Keratinocyte (primary cell): ENCODE data around the gene SLCO3A1. TPM values are rescaled to one million over a fixed set of nuclear protein-coding genes. Genes with fewer than 3 reads are reported as not detected.

Source experiments
- DNase-seq: peaks from one replicate; pipeline ENCODE4 v3.0.0-alpha.2; 2011; ENCODE audit warnings: low read depth, missing footprints, low spot score
- FAIRE-seq: peaks from 2 replicates; lab custom pipeline; 2011; peaks lifted over from hg19 to GRCh38; lab: Jason Lieb, UNC
- H2AFZ ChIP-seq: 2 replicates; pipeline ENCODE4 v1.6.0; 2012; ENCODE audit warnings: low read length, control low read depth, inconsistent platforms; ENCODE audit not compliant: control insufficient read depth
- H3K27ac ChIP-seq: 2 replicates; pipeline ENCODE4 v1.5.1; 2011; ENCODE audit warnings: low read length; ENCODE audit not compliant: control insufficient read depth, insufficient read depth
- H3K27me3 ChIP-seq: 3 replicates; pipeline ENCODE4 v1.6.0; 2011; ENCODE audit warnings: low read length; ENCODE audit not compliant: control insufficient read depth, insufficient read depth; ENCODE audit errors: extremely low read depth
- H3K36me3 ChIP-seq, 2 experiments: 2 replicates in 1 of 2; 3 replicates in 1 of 2; pipeline ENCODE4 v1.5.1; 2011; ENCODE audit warnings: low read length in 2 of 2, mild to moderate bottlenecking in 1 of 2; ENCODE audit not compliant: control insufficient read depth in 2 of 2, insufficient read depth in 2 of 2; ENCODE audit errors: extremely low read depth in 1 of 2
- H3K4me1 ChIP-seq: 3 replicates; pipeline ENCODE4 v1.5.1; 2011; ENCODE audit warnings: low read length; ENCODE audit not compliant: control insufficient read depth, insufficient read depth; ENCODE audit errors: extremely low read depth
- H3K4me2 ChIP-seq: 3 replicates; pipeline ENCODE4 v1.6.0; 2011; ENCODE audit warnings: low read depth, low read length; ENCODE audit not compliant: control insufficient read depth, insufficient read depth; ENCODE audit errors: extremely low read depth
- H3K4me3 ChIP-seq, 3 experiments: fragments of 200-600 bp in 1 of 3; sonication (generic) in 1 of 3; 2 replicates in 2 of 3; 3 replicates in 1 of 3; pipeline ENCODE4 v1.5.1; 2011 to 2016; ENCODE audit warnings: low read length in 3 of 3, mild to moderate bottlenecking in 3 of 3, control low read depth in 2 of 3, inconsistent platforms in 1 of 3, low read depth in 1 of 3, mixed read lengths in 1 of 3, mixed run types in 1 of 3, moderate library complexity in 1 of 3; ENCODE audit not compliant: control insufficient read depth in 2 of 3, insufficient read depth in 2 of 3; ENCODE audit errors: extremely low read depth in 1 of 3
- H3K79me2 ChIP-seq: 2 replicates; pipeline ENCODE4 v1.6.0; 2012; ENCODE audit warnings: low read length; ENCODE audit not compliant: control insufficient read depth, insufficient read depth
- H3K9ac ChIP-seq: 3 replicates; pipeline ENCODE4 v1.6.0; 2011; ENCODE audit warnings: low read length; ENCODE audit not compliant: control insufficient read depth, insufficient read depth; ENCODE audit errors: extremely low read depth
- H3K9me1 ChIP-seq: 3 replicates; pipeline ENCODE4 v1.6.0; 2011; ENCODE audit warnings: low read length; ENCODE audit not compliant: control insufficient read depth, insufficient read depth; ENCODE audit errors: extremely low read depth
- H3K9me3 ChIP-seq: 2 replicates; pipeline ENCODE4 v1.5.1; 2012; ENCODE audit warnings: low read depth, low read length; ENCODE audit not compliant: control insufficient read depth
- H4K20me1 ChIP-seq: 3 replicates; pipeline ENCODE4 v1.6.0; 2011; ENCODE audit warnings: low read length; ENCODE audit not compliant: control insufficient read depth, insufficient read depth; ENCODE audit errors: extremely low read depth
- EZH2 ChIP-seq: IDR thresholded peaks from one replicate; pipeline ENCODE4 v1.6.1; 2012; ENCODE audit warnings: inconsistent platforms, mild to moderate bottlenecking, low read length, moderate library complexity
- dilution Hi-C: fragments of 300-500 bp; cut with MboI; formaldehyde crosslinking; loops from one replicate; pipeline ENCODE4 v1.7.0; 2020; ENCODE audit warnings: low sequenced_read_pairs; ENCODE audit not compliant: extremely low pct_ligation_motif_present
- polyA plus RNA-seq, 5 experiments: library from polyadenylated mRNA; depleted of rRNA in 3 of 5; stranded (reverse) in 3 of 5; stranded (forward) in 1 of 5; unstranded in 1 of 5; fragments of >200 nt; gene quantifications; 1 replicate in 1 of 5; 2 replicates in 3 of 5; 3 replicates in 1 of 5; pipeline versions ENCODE4 v1.2.1 to v1.2.3, GENCODE V29; 2011 to 2012; ENCODE audit warnings: missing spikeins in 2 of 5, low read depth in 1 of 5, low replicate concordance in 1 of 5
- TF ChIP-seq, protein P1 (sequence below), 3 experiments: IDR thresholded peaks in 1 of 3; conservative IDR thresholded peaks in 1 of 3; optimal IDR thresholded peaks in 1 of 3; 2 replicates in 2 of 3; 3 replicates in 1 of 3; pipeline versions ENCODE3 to v1.5.1; 2011; ENCODE audit warnings: low read length in 3 of 3, mild to moderate bottlenecking in 3 of 3, moderate library complexity in 2 of 3, control low read depth in 1 of 3, inconsistent platforms in 1 of 3; ENCODE audit not compliant: insufficient read depth in 2 of 3; ENCODE audit errors: extremely low read depth in 1 of 3

Gene SLCO3A1
- polyA plus RNA-seq, 1 donor (not counting 4 experiments of a cell fraction or from before 2014, with no cell fraction given): 21.3 TPM

GRCh38 chr15:92152983-92153382, 299.5 kb downstream of the SLCO3A1 start:
- peaks cover 3% of the 10 kb centered on the region for H3K4me1 ChIP-seq
- no peak overlapping the region for H3K27ac ChIP-seq
- H2AFZ ChIP-seq: no peak overlapping the region
- H4K20me1 ChIP-seq: no peaks in the 10 kb centered on the region
- dilution Hi-C loops: no loop called here
- no peaks in the 10 kb centered on the region for H3K9me3 ChIP-seq
- no peak overlapping the region for H3K4me2 ChIP-seq
- no peak overlapping the region for H3K9ac ChIP-seq
- H3K9me1 ChIP-seq: no peaks in the 10 kb centered on the region
- DNase-seq (no peak), FAIRE-seq (no peak)
- peaks cover 0 to 5% of the 10 kb centered on the region in 2 experiments for H3K36me3 ChIP-seq
- H3K4me3 ChIP-seq: no peak overlapping the region
- no peak for TF ChIP-seq EZH2
- TF ChIP-seq, protein P1, sequence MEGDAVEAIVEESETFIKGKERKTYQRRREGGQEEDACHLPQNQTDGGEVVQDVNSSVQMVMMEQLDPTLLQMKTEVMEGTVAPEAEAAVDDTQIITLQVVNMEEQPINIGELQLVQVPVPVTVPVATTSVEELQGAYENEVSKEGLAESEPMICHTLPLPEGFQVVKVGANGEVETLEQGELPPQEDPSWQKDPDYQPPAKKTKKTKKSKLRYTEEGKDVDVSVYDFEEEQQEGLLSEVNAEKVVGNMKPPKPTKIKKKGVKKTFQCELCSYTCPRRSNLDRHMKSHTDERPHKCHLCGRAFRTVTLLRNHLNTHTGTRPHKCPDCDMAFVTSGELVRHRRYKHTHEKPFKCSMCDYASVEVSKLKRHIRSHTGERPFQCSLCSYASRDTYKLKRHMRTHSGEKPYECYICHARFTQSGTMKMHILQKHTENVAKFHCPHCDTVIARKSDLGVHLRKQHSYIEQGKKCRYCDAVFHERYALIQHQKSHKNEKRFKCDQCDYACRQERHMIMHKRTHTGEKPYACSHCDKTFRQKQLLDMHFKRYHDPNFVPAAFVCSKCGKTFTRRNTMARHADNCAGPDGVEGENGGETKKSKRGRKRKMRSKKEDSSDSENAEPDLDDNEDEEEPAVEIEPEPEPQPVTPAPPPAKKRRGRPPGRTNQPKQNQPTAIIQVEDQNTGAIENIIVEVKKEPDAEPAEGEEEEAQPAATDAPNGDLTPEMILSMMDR (optimal IDR thresholded peaks at IDR 0.05 in 1 of 3, IDR thresholded peaks at IDR 0.05 in 1 of 3, conservative IDR thresholded peaks at IDR 0.05 in 1 of 3; ENCODE audit: extremely low read depth in 1 of 3, insufficient read depth in 2 of 3, low read length in 3 of 3): no peak
- H3K27me3 ChIP-seq: no peaks in the 10 kb centered on the region
- H3K79me2 ChIP-seq: no peaks in the 10 kb centered on the region

GRCh38 chr15:92153620-92154019, 300.1 kb downstream of the SLCO3A1 start:
- TF ChIP-seq EZH2: no peak
- TF ChIP-seq, protein P1 (optimal IDR thresholded peaks at IDR 0.05 in 1 of 3, IDR thresholded peaks at IDR 0.05 in 1 of 3, conservative IDR thresholded peaks at IDR 0.05 in 1 of 3; ENCODE audit: extremely low read depth in 1 of 3, insufficient read depth in 2 of 3, low read length in 3 of 3): no peak
- Histone ChIP-seq H3K36me3 (peaks cover 0 to 5% of the 10 kb centered on the region in 2 experiments), H3K4me1 (peaks cover 9% of the 10 kb centered on the region), H3K9me3 (no peaks in the 10 kb centered on the region), H3K27ac (no peak overlapping the region), H3K9me1 (no peaks in the 10 kb centered on the region), H4K20me1 (no peaks in the 10 kb centered on the region), H3K4me2 (no peak overlapping the region), H3K27me3 (no peaks in the 10 kb centered on the region), H3K79me2 (no peaks in the 10 kb centered on the region), H2AFZ (no peak overlapping the region), H3K4me3 (no peak overlapping the region), H3K9ac (no peak overlapping the region)
- dilution Hi-C loops: no loop called here
- FAIRE-seq: no peak
- no peak for DNase-seq
